ENCODE data around the gene AMT. TPM values are rescaled to one million over a fixed set of nuclear protein-coding genes. Genes with fewer than 3 reads are reported as not detected.
A peak's percentile ranks its signal among the peaks of the same experiment; 100 is the strongest.

AMT gene
- total and polyA plus RNA-seq, 4 donors, result 4.1 to 22.2 (median 18.0) TPM

DNA sequence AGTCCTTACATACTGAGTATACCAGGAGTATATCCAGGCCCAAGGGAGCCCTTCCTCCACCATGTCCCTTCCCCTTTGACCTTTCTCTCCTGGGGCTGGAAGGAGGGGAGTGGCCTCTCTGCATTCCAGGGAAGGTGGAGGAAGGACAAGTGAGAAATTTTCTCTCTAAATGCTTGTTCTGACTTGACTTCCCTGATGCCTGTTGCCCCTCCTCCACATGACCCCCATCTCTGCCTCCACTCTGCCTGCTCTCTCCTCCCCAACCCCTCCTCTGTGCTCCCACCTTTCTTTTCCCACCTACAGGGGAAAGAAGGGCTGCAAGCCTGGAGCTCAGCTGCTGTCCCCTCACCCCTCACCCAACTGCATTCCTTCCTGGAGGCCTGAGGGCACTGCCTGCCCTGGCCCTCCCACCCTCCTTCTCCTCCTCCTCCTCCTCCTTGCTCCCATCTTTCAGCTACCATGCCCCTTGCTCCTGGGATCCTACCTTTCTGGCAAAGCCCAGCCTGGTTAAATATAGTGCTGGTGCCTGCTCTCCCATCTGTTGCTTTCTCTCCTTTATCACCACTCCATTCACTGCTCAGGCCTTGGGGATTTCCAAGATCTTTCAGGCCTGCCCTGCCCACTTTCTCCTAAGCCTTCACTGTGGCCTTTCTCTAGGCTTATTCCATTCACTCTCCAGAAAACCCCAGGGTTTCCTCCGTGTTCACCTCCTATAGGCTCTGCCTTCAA lies 39.3 kb upstream of the AMT start:
- peak overlapping the region; percentile 34 for H3K27ac ChIP-seq (ENCODE audit: low read depth, low read length)
- no peaks in the 10 kb centered on the region for H3K36me3 ChIP-seq (ENCODE audit: control insufficient read depth, insufficient read depth, low read length)
- no peak overlapping the region for H3K4me3 ChIP-seq (ENCODE audit: low read depth, low read length)
- peaks cover 31% of the 10 kb centered on the region for H3K4me1 ChIP-seq (ENCODE audit: control insufficient read depth, insufficient read depth, low read length)
- no peaks in the 10 kb centered on the region for H3K9me3 ChIP-seq (ENCODE audit: control insufficient read depth, insufficient read depth, low read length)
- DNase-seq (ENCODE audit: low read depth in 4 of 6, low spot score in 6 of 6), result no peak
- no CpG with 5 or more reads among the region's 1 CpG for WGBS (ENCODE audit: insufficient coverage)
- no peaks in the 10 kb centered on the region for H3K27me3 ChIP-seq (ENCODE audit: control insufficient read depth, insufficient read depth, low read length)

DNA sequence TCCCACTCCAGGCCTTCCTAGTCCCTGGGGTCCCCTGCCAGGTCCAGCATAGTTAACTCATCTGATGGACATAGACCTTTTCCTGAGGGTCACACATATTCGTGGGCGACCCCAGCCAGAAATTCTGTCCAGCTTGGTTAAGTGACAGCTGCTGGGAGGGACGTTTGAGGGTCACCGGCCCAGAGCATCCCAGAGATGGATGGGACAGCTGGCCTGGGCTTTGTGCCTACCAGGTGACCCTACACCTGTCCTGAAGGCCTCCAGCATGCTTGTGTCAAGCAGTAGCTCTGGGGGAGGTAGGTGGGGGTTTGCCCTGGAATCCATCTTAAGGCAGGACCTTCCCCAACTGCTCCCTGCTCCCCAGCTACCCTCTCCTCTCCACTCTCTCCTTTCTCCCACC lies 38.7 kb upstream of the AMT start:
- Histone ChIP-seq H3K4me1 (ENCODE audit: control insufficient read depth, insufficient read depth, low read length) (peaks cover 30% of the 10 kb centered on the region), H3K27ac (ENCODE audit: low read depth, low read length) (no peak overlapping the region), H3K4me3 (ENCODE audit: low read depth, low read length) (no peak overlapping the region), H3K27me3 (ENCODE audit: control insufficient read depth, insufficient read depth, low read length) (no peaks in the 10 kb centered on the region), H3K9me3 (ENCODE audit: control insufficient read depth, insufficient read depth, low read length) (no peaks in the 10 kb centered on the region), H3K36me3 (ENCODE audit: control insufficient read depth, insufficient read depth, low read length) (no peaks in the 10 kb centered on the region)
- DNase-seq (ENCODE audit: low read depth in 4 of 6, low spot score in 6 of 6), result no peak
- 90% methylated on average over 4 of the region's 4 CpGs for WGBS (ENCODE audit: insufficient coverage)

DNA sequence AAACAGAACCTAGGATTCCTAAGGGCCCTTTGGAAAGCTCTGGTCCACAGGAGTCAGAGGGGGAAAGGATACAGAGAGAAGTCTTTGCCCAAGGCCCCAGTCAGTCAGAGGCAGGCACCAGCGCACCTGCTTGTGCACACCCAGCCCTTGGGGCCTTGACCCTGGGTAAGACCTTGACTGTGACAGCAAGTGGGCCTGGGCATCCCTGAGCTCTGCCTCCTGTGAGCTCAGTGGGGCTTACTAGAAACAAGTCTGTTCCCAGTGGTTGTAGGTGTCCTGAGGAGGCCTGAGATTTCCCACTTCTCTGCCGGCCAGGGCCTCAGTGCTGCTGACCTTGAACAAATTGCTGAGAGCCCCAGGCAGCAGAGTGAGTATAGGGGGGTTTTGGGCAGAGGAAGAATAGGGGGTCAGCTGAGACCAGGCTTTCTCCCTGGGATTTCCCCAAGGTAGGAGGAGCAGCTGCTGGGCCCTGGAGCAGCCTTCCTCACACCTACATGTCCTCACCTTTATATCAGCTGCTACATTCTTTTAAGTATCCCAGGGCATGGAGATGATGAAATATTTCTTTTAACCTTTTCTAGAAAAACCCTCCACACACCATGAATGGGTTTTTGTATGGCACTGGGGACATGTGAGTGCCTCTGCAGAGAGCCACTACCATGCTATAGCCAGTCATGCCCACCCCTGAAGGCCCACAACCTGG lies 38.1 kb upstream of the AMT start:
- H3K4me1 ChIP-seq (ENCODE audit: control insufficient read depth, insufficient read depth, low read length), result peaks cover 24% of the 10 kb centered on the region
- WGBS (ENCODE audit: insufficient coverage), result 90% methylated on average over 2 of the region's 2 CpGs
- H3K9me3 ChIP-seq (ENCODE audit: control insufficient read depth, insufficient read depth, low read length), result no peaks in the 10 kb centered on the region
- H3K27me3 ChIP-seq (ENCODE audit: control insufficient read depth, insufficient read depth, low read length), result no peaks in the 10 kb centered on the region
- DNase-seq (ENCODE audit: low read depth in 4 of 6, low spot score in 6 of 6), result no peak
- H3K27ac ChIP-seq (ENCODE audit: low read depth, low read length), result no peak overlapping the region
- no peak overlapping the region for H3K4me3 ChIP-seq (ENCODE audit: low read depth, low read length)
- H3K36me3 ChIP-seq (ENCODE audit: control insufficient read depth, insufficient read depth, low read length), result no peaks in the 10 kb centered on the region

DNA sequence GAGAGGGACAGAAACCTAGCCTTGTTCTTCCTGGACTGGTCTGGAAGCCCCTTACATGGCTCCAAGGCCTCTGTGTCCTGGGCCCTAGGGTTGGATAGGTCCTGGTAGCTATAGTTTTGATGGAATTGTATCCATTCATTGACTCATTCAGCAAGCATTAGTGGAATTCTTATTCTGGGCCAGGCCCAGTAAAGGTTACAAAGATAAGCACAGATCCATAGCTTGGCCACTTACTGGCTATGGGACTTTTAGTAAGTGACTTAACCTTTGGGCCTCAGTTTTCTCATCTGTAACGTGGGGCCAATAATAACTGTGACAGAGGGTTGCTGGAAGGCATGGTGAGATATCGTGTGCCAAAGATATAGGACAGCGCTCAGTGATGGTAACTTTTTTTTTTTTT lies 34.2 kb upstream of the AMT start:
- Histone ChIP-seq H3K27ac (ENCODE audit: low read depth, low read length) (no peak overlapping the region), H3K4me1 (ENCODE audit: control insufficient read depth, insufficient read depth, low read length) (peaks cover 25% of the 10 kb centered on the region)
- WGBS (ENCODE audit: insufficient coverage), result 94% methylated on average over 3 of the region's 3 CpGs

DNA sequence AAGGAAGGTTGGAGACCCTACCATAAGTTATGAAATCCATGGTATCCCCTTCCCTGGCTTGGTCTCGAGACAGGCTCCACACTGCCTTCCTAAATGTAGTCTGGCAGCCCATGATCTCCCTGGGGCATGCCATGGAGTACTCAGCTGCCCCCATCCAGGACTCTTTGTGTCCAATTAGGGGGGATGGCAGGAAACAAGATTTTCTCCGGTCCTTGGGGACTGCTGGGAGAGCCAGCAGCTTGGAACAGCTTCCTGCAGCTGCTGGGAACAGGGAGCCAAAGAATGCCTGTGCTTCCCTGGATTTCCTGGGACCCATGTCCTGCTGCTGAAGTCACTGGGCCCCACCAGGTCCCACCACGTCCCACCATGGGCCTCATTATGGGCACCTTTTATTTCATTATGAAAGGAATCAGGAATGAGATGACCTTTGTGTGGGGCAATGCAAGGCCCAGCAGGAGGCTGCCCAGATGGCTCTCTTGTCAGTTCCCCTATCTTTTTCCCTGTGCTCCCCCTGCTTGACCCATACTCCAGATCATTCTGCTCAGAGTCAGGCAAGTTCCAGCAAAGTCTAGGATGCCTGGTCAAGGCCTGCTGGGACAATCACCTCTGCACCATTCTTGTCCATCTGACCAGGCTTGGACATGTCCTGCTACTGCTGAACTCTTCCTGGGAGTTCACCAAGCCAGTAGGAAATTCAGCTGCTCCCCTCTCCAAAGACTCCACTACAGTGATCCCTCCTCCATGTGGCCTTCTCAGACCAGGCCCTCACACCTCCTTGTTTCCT lies 32.8 kb upstream of the AMT start:
- WGBS (ENCODE audit: insufficient coverage), result 50% methylated on average over 1 of the region's 3 CpGs
- DNase-seq (ENCODE audit: low read depth in 4 of 6, low spot score in 6 of 6), result peak in 1 of 6 donors; percentile 3
- no peaks in the 10 kb centered on the region for H3K9me3 ChIP-seq (ENCODE audit: control insufficient read depth, insufficient read depth, low read length)
- H3K27ac ChIP-seq (ENCODE audit: low read depth, low read length), result no peak overlapping the region
- no peaks in the 10 kb centered on the region for H3K27me3 ChIP-seq (ENCODE audit: control insufficient read depth, insufficient read depth, low read length)
- no peaks in the 10 kb centered on the region for H3K36me3 ChIP-seq (ENCODE audit: control insufficient read depth, insufficient read depth, low read length)
- H3K4me3 ChIP-seq (ENCODE audit: low read depth, low read length), result no peak overlapping the region
- peaks cover 20% of the 10 kb centered on the region for H3K4me1 ChIP-seq (ENCODE audit: control insufficient read depth, insufficient read depth, low read length)

More for the DNA sequence above, 34.2 kb upstream of the AMT start:
- Histone ChIP-seq H3K36me3 (ENCODE audit: control insufficient read depth, insufficient read depth, low read length) (no peaks in the 10 kb centered on the region), H3K9me3 (ENCODE audit: control insufficient read depth, insufficient read depth, low read length) (no peaks in the 10 kb centered on the region), H3K27me3 (ENCODE audit: control insufficient read depth, insufficient read depth, low read length) (no peaks in the 10 kb centered on the region), H3K4me3 (ENCODE audit: low read depth, low read length) (no peak overlapping the region)
- DNase-seq (ENCODE audit: low read depth in 4 of 6, low spot score in 6 of 6), result no peak

DNA sequence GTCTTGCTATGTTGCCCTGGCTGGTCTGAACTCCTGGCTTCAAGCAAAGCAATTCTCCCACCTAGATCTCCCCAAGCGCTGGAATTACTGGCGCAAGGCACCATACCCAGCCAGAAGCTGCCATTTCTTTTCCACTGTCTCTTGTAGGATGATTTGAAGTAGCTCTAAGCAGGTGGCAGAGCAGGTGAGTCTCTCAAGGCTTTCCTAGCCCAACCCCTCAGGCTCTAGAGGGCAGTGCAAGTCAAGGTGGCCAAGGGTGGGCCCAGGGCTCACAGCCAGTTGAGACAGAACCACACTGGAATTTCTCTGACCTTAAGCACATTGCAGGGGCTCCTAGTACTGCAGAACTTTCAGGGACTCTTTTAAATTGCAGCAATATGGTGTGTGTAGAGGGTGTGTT lies 32.2 kb upstream of the AMT start:
- no peak for DNase-seq (ENCODE audit: low read depth in 4 of 6, low spot score in 6 of 6)
- Histone ChIP-seq H3K27ac (ENCODE audit: low read depth, low read length) (no peak overlapping the region), H3K4me1 (ENCODE audit: control insufficient read depth, insufficient read depth, low read length) (peaks cover 16% of the 10 kb centered on the region), H3K36me3 (ENCODE audit: control insufficient read depth, insufficient read depth, low read length) (no peaks in the 10 kb centered on the region), H3K27me3 (ENCODE audit: control insufficient read depth, insufficient read depth, low read length) (no peaks in the 10 kb centered on the region), H3K4me3 (ENCODE audit: low read depth, low read length) (no peak overlapping the region), H3K9me3 (ENCODE audit: control insufficient read depth, insufficient read depth, low read length) (no peaks in the 10 kb centered on the region)
- WGBS (ENCODE audit: insufficient coverage), result no CpG with 5 or more reads among the region's 2 CpGs

DNA sequence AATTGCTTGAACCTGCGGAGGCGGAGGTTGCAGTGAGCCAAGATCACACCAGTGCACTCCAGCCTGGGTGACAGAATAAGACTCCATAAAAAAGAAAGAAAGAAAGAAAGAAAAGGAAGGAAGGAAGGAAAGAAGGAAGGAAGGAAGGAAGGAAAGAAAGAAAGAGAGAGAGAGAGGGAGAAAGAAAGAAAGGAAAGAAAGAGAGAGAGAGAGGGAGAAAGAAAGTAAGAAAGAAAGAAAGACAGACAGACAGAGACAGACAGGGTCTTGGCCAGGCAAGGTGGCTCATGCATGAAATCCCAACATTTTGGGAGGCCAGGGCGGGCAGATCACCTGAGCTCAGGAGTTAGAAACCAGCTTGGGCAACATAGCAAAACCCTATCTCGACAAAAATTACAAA lies 31.3 kb upstream of the AMT start:
- Histone ChIP-seq H3K27ac (ENCODE audit: low read depth, low read length) (no peak overlapping the region), H3K27me3 (ENCODE audit: control insufficient read depth, insufficient read depth, low read length) (no peaks in the 10 kb centered on the region), H3K9me3 (ENCODE audit: control insufficient read depth, insufficient read depth, low read length) (no peaks in the 10 kb centered on the region), H3K4me1 (ENCODE audit: control insufficient read depth, insufficient read depth, low read length) (peaks cover 7% of the 10 kb centered on the region), H3K36me3 (ENCODE audit: control insufficient read depth, insufficient read depth, low read length) (no peaks in the 10 kb centered on the region), H3K4me3 (ENCODE audit: low read depth, low read length) (no peak overlapping the region)
- DNase-seq (ENCODE audit: low read depth in 4 of 6, low spot score in 6 of 6), result no peak
- WGBS (ENCODE audit: insufficient coverage), result 85% methylated on average over 4 of the region's 4 CpGs

DNA sequence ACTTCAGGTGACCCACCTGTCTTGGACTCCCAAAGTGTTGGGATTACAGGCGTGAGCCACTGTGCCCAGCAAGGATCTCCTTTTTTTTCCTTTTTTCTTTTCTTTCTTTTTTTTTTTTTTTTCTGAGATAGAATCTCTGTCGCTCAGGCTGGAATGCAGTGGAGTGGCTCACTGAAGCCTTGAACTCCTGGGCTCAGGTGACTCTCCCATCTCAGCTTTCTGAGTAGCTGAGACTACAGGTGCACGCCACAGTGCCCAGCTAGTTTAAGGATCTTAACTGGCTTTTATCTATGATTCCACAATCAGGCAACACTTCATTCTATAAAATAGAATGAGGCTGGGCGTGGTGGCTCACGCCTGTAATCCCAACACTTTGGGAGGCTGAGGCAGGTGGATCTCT lies 23.1 kb upstream of the AMT start:
- WGBS (ENCODE audit: insufficient coverage), result 92% methylated on average over 2 of the region's 5 CpGs
- Histone ChIP-seq H3K27ac (ENCODE audit: low read depth, low read length) (no peak overlapping the region), H3K4me1 (ENCODE audit: control insufficient read depth, insufficient read depth, low read length) (no peaks in the 10 kb centered on the region), H3K36me3 (ENCODE audit: control insufficient read depth, insufficient read depth, low read length) (no peaks in the 10 kb centered on the region), H3K27me3 (ENCODE audit: control insufficient read depth, insufficient read depth, low read length) (no peaks in the 10 kb centered on the region), H3K9me3 (ENCODE audit: control insufficient read depth, insufficient read depth, low read length) (no peaks in the 10 kb centered on the region), H3K4me3 (ENCODE audit: low read depth, low read length) (no peak overlapping the region)
- no peak for DNase-seq (ENCODE audit: low read depth in 4 of 6, low spot score in 6 of 6)

DNA sequence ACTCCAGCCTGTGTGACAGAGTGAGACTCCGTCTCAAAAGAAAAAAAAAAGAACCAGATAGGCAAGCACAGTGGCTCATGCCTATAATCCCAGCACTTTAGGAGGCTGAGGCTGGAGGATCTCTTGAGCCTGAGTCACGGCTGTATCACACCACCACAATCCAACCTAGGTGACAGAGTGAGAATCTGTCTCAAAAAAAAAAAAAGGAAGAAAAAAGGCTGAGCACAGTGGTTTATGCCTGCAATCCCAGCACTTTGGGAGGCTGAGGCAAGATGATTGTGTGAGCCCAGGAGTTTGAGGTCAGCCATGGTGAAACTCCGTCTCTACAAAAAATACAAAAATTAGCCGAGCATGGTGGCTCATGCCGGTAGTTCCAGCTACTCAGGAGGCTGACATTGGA lies 12.5 kb upstream of the AMT start:
- H3K27me3 ChIP-seq (ENCODE audit: control insufficient read depth, insufficient read depth, low read length), result no peaks in the 10 kb centered on the region
- peaks cover 2% of the 10 kb centered on the region for H3K4me1 ChIP-seq (ENCODE audit: control insufficient read depth, insufficient read depth, low read length)
- no peaks in the 10 kb centered on the region for H3K9me3 ChIP-seq (ENCODE audit: control insufficient read depth, insufficient read depth, low read length)
- no peak overlapping the region for H3K4me3 ChIP-seq (ENCODE audit: low read depth, low read length)
- WGBS (ENCODE audit: insufficient coverage), result 83% methylated on average over 3 of the region's 5 CpGs
- no peaks in the 10 kb centered on the region for H3K36me3 ChIP-seq (ENCODE audit: control insufficient read depth, insufficient read depth, low read length)
- no peak for DNase-seq (ENCODE audit: low read depth in 4 of 6, low spot score in 6 of 6)
- no peak overlapping the region for H3K27ac ChIP-seq (ENCODE audit: low read depth, low read length)
